Kidney capillary endothelial cell (primary cell): ENCODE data around the gene QRICH1.
A peak's percentile ranks its signal among the peaks of the same experiment; 100 is the strongest.

Experiments
- DNase-seq: peaks from one replicate; pipeline ENCODE4 v3.0.0-alpha.2; 2018; ENCODE audit warnings: low spot score

QRICH1 gene

DNA sequence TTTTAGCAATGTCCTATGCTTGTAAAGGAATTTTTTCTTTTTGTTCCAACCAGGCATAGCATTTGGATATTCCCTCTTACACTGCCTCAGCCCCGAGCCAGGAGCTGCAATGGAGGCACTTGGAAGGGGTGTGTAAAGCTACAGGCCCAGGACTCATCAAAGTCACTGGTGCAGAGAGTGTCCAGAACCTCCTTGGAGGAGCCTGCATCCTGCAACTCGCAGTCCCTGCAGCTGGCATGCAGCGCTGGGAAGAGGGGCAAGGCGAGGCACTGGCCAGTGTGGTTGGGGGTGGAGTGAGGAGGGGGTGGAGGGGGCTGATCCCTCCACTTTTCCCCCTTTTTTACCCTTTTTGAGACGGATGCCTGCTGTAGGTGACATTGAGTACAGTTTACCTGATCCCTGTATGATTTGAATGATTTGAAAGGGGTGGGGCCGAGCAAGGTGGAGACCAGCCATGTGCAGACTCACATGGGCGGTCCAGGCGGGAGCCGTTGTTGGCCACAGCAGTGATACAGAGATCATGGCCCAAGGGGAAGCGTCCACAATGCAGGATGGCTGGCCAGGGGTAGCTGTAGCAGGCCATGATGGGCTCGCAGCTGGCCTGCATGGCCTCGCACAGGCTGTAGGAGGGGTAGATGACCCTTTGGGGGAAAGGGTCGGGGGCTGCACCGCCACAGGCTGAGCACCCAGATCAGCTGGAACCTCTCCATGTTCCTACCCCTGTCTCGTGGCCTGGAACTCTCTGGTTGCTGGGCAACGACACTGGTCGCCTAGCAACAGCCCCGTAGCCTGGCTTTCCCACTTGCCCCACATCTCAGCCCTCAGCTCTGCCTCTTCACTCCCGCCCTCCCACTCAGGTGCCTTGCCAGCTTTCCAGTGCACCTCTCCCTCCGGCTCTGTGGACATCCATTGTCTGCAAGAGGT, 95.9 kb downstream of the QRICH1 start:
- DNase-seq, result no peak

DNA sequence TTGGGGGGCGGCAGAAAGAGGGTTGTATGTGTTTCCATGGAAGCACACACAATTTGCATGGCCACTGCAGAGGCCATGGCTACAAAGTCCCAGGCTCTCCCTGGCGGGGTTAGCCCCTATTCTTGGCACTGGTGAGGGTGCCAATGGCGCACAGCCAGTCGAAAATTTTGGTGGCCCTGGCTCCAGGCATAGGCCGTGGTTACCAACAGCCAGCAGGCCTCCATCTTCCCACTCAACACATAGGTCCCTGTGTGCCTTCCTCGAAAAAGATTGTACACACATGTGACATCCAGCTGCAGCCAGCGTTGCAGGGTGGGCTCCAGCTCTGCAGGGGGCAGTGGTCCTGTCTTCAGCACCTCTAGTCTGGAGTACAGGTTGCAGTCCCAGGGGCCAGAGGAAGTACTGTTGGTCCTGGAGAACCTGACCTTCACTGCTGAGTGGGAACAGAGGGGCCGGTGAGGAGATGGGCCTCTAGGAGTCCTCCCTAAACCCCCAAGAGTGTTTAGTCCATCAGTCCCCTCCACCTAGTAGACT, 96.7 kb downstream of the QRICH1 start:
- DNase-seq, result no peak

DNA sequence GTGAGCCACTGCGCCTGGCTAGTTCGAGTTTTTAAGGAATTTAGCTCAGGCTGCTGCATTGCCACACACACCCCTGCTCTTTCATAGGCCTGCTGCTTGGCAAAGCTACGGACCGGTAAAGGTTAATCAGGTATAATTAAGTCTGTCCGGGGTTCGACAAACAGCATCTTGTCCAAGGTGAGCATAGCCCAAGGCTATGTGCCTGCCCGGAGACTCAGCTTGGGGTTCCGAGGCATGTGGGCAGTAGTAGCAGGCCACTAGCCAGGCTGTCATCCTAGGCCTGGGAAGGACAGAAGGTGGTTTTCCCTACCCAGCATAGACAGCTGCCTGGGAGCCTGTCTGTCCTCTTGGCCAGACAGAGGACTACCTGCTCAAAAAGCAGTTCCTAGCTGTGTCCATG, 97.2 kb downstream of the QRICH1 start:
- no peak for DNase-seq

DNA sequence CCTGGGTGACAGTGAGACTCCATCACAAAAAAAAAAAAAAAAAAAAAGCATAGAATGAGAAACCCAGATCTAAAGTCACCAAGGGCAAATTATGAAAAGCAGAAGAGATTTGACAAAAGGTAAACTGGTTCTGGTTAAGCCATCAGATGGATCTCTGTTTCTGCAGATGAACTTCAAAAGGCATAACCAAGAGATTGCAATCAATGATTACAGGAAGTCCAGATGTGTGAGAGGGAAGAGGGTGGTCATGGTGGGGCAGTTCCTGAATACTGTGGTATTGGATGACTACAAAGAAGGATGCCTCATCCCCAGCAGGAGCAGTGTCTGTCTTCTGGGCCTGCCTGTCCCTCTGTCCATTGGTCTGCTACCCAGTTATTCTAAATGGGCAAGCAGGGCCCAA, 100.0 kb downstream of the QRICH1 start:
- peak; percentile 38 for DNase-seq

DNA sequence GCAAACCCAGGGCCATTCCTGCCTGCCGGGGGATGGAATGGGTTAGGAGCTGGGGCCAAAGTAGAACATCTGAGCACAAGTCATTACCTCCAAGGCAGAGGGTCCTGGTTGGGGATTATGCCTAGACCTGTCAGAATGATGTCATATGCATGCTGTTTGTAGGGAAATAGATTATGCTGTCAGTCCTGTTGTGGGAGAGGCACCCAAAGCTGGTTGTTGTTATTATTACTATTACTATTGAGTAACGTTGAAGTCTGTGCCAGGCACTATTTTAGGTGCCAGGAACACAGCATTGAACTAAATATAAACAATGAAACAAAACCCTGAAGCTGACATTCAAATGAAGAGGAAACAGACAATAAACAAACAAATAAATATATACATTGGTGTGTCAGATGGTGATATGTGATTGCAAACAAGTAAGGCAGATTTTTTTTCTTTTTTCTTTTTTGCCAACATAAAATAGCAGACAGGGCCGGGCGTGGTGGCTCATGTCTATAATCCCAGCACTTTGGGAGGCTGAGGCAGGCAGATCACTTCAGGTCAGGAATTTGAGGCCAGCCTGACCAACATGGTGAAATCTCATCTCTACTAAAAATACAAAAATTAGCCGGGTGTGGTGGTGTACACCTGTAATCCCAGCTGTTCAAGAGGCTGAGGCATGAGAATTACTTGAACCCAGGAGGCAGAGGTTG, 101.9 kb downstream of the QRICH1 start:
- no peak for DNase-seq

DNA sequence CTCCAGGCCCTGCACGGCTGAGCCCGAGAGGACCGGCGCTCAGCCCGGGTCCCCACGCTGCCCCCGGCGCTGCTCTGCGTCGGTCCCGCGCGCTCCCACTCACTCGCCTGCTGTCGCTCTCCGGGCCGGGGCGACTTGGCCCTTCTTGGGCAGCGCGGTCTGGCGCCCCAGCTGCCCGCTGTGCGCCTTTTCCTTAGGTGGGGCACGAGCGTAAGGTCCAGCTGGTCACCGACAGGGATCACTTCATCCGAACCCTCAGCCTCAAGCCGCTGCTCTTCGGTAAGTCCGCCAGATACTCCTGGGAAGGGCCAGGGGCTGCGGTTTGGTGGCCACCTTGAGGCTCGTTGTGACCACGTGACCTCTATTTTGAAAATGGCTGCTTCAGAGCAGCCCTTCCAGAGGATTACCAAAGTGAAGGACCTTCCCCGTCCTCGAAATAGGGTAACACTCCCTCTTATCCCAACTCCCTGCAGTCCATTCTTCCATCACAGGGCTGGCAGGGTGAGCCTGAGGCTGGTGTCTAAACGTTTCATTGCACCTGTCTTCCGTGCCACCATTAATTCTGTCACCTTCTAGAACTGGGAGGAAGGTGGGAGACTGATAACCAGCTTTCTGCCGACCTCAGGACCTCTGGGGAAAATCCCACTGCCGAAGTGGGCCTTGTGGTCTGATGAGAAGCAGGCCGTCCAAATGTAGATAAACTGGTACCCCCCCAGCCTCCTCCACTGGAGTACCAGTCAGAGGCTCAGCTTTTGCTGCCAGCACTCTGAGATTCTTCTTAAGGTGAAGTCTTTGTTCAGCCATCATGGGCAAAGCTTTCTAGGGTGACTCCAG, 103.0 kb downstream of the QRICH1 start:
- DNase-seq, result no peak

DNA sequence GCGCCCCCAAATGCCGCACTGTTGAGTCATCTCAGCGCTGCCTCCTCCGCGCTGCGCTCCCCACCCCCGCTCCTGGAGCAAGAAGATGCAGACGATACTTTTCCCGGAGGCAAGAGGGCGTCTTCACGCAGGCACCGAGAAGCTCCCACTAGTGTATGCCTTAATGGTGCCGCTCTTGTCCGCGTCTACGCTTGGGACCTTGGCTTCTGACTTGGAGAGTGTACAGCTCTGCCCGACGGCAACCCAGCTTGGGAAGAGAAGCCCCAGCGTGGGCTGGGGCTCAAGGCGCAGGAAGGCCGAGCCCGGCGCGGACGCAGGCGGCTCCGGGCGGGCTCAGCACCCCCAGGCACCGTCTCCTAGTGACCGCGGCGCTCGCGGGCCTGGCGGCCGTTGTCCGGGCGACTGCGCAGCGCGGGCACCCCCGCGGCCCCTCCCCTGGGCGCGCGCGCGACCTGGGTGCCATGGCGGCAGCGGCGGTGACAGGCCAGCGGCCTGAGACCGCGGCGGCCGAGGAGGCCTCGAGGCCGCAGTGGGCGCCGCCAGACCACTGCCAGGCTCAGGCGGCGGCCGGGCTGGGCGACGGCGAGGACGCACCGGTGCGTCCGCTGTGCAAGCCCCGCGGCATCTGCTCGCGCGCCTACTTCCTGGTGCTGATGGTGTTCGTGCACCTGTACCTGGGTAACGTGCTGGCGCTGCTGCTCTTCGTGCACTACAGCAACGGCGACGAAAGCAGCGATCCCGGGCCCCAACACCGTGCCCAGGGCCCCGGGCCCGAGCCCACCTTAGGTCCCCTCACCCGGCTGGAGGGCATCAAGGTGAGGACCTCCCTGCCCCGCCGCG, 103.9 kb downstream of the QRICH1 start, which contains the start of gene P4HTM:
Gene P4HTM (plus strand): TSS at position 446 of the 840 bp plus-strand sequence. CDS start 16 bp downstream, at position 462.
- DNase-seq, result peak; percentile 93

DNA sequence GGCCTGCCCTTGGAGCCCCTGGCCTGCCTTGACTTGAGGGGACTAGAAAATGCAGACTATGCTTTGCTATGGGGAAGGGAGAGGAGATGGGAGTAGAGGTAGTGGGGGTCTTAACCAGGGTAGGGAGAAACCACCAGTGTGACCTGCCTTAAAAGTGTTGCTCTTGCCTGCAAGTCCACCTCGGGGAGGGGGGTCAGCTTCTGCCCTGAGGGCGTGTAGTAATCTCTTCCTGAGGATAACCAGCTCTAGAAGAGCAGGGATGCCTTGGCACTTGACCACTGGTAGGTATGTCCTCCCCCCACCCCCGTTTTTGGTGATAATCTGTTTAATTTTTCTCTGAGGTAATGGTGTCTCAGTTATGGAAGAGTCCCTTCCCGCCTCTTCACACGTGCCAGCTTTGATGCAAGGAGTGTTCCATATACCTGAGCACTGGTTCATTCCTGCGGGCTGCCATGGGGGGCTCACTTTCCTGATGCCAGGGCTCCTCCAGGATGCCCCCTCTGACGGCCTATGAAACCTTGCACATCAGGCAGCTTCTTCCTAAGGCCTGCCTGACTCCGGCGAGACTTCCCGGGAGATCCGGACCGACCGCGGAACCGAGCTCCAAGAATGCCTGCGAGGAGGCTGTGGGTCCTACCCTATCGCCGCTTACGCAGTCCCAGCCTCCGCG, 104.6 kb downstream of the QRICH1 start:
- DNase-seq, result no peak

DNA sequence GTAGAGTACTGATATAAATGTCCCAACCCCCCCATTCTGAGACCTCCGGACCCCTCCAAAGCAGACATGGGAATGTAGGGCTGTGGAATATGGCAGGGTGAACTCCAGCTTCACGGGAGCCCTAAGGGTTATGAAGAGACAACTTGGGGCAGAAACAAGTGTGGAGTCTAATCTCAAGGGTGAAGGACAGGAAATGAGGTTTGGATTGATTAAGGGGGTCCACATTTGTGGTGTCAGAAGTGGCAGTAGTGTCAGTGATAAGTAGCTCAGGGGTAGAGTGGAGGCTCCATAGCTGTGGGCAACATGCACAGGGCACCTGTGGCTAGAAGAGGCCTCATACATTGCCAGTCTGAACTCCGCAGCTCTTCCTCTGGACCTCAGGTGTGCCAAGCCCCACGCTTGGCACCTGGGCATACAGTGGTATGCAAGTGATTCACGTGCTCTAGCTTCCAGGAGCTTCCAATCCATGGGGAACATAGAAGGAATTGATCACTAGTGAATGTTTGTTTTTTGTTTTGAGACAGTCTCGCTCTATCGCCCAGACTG, 108.0 kb downstream of the QRICH1 start:
- no peak for DNase-seq

DNA sequence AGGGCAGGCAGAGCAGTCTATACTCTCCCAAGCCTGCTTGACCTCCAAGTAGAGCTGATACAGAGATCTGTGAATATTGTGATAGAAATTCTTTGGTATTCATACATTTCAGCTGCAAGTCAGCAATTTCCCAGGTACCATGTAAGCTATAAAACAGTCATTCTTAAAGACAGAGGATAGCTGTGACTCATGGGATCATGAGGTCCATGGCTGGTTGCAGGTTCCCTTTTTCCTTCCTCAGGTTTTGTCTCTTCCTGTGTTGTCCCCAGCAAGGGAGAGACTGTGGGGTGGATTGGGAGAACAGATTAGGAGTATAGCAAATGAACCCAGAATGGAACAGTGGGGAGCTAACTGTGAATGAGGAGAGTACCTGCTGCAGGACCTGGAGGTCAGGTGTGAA, 109.2 kb downstream of the QRICH1 start:
- no peak for DNase-seq

DNA sequence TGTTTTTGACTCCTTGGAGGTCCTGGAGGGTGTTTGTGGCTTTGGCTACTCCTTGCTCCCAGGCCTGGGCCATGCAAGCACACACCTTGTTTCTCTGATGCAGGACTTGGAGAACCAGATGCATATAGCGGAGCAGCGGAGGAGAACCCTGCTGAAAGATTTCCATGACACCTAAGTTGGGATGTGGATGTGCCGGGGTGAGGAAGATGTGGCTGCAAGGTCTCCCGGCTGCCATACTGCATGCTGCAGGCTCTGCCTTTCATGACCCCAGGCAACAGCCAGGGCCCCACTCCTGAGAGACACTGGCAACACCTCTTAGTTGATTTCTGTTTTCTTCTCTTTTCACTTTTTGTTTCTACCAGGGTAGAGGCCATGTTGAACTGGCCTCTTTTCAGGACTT, 110.8 kb downstream of the QRICH1 start:
- no peak for DNase-seq

DNA sequence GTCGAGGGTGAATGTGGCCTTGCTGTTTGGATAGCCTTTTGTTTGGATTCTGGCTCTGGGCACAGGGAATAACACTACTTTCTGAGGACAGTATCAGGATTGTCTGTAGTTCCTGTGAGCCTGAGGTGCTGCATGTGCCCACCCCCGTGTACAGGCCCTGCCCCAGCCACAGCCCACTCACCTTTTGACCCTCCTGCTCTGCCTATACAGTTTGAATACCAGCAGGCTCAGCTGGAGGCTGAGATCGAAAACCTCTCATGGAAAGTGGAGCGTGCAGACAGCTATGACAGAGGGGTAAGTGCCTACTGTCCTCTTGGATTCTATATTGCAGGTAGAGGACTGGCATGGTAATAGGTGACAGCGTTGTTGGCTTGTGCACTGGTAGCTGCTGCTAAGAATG, 111.2 kb downstream of the QRICH1 start:
- no peak for DNase-seq

DNA sequence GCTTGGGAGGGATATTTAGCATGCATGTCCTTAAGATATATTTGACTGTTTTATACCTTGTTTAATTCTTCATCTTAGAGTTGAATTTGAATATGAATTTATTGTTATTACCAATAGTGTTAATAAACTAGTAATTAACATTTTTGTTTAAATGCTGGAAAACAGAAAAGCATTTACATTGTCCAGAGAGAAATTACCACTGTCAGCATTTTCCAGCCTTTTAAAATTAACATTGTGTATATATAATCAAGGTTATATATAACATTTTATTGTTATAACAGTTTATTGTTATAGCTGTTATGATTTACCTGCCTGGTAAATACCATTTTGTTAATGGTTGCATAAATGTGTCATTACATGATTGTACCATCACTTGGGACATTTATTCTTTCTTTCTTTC, 111.9 kb downstream of the QRICH1 start:
- no peak for DNase-seq

DNA sequence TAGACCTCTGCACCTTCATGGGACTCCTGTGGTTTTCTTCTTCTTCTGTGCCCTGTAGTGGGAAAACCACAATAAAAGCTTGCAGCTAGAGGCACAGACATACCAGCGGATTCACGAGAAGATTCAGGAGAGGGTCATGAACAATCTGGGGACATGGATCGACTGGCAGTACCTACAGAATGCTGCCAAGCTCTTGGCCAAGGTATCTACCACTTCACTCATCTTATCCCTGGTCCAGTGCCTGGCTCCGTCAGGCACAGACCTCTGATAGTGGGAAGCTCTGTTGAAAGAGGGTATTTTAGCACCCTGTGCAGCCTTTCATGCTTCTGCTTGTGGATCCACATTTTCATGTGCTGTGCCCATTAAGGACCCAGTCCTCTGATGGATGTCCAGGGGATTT, 113.6 kb downstream of the QRICH1 start:
- DNase-seq, result no peak
